GM12891 (cell line): ENCODE data around the gene LIPC.

Source experiments
- PAX5 ChIP-seq: IDR thresholded peaks from 2 replicates; pipeline ENCODE4 v1.6.1; 2011; ENCODE audit warnings: low read length, moderate library complexity, mild to moderate bottlenecking; ENCODE audit not compliant: insufficient read depth, severe bottlenecking
- POLR2A ChIP-seq: IDR thresholded peaks from 2 replicates; pipeline ENCODE4 v1.6.1; 2011; ENCODE audit warnings: low read depth, low read length, control low read depth
- POLR2AphosphoS5 ChIP-seq: IDR thresholded peaks from 2 replicates; pipeline ENCODE4 v1.6.1; 2011; ENCODE audit warnings: low read depth, low read length, control low read depth
- POU2F2 ChIP-seq: IDR thresholded peaks from 2 replicates; pipeline ENCODE4 v1.6.1; 2011; ENCODE audit warnings: low read depth, mild to moderate bottlenecking, control low read depth, low read length, moderate library complexity
- SPI1 ChIP-seq: IDR thresholded peaks from 2 replicates; pipeline ENCODE4 v1.6.1; 2011; ENCODE audit warnings: low read depth, low read length, control low read depth
- TAF1 ChIP-seq: IDR thresholded peaks from 2 replicates; pipeline ENCODE4 v1.6.1; 2011; ENCODE audit warnings: low read depth, low read length, control low read depth

- no peak for TF ChIP-seq SPI1
- no peak for TF ChIP-seq POLR2A
- TF ChIP-seq POLR2AphosphoS5, result no peak
- no peak for TF ChIP-seq POU2F2
- TF ChIP-seq TAF1, result no peak
- TF ChIP-seq PAX5, result no peak
Observed at GRCh38 chr15:58602823-58603222, 171.0 kb downstream of the LIPC start.
